Fibroblast of villous mesenchyme (primary cell): ENCODE data around the gene ATP9A. TPM values are rescaled to one million over a fixed set of nuclear protein-coding genes. Genes with fewer than 3 reads are reported as not detected.
"Not testable (repeated sequence)": the region's sequence is repeated elsewhere in the genome, so short reads cannot be mapped to it uniquely, and the experiment has no call there.

ENCODE experiments used
- DNase-seq: peaks from one replicate; pipeline ENCODE4 v3.0.0-alpha.2; 2010; ENCODE audit warnings: low read depth
- H3K4me3 ChIP-seq: 2 replicates; pipeline ENCODE4 v1.5.1; 2011; ENCODE audit warnings: low read depth, mild to moderate bottlenecking, low read length
- total RNA-seq: library from RNA; depleted of rRNA; stranded (reverse); fragments of >200 nt; gene quantifications from 2 replicates; pipeline ENCODE4 v1.2.3, GENCODE V29; 2012
- TF ChIP-seq, protein P1 (sequence below): IDR thresholded peaks from 2 replicates; pipeline ENCODE4 v1.5.1; 2012; ENCODE audit warnings: low read depth, mild to moderate bottlenecking, low read length; ENCODE audit not compliant: insufficient read depth

Gene ATP9A
- total RNA-seq, 1 donor, result 6.9 TPM

DNA sequence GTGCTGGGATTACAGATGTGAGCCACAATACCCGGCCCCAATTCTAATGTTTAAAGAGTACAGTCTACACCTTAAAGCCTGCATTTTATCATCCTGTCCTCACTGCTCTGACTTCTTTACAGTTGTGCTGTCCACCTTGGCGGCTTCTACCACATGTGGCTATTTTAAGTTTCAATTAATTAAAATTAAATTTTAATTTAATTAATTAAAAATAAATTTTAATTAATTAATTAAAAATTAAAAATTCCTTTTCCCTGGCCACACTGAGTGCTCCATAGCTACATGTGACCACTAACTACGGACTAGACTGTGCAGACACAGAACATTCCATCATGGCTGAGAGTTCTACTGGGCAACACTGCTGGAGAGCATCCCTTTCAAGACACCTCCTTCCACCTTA, 27.4 kb downstream of the ATP9A start:
- no peak for DNase-seq
- no peak overlapping the region for H3K4me3 ChIP-seq
- TF ChIP-seq, protein P1, sequence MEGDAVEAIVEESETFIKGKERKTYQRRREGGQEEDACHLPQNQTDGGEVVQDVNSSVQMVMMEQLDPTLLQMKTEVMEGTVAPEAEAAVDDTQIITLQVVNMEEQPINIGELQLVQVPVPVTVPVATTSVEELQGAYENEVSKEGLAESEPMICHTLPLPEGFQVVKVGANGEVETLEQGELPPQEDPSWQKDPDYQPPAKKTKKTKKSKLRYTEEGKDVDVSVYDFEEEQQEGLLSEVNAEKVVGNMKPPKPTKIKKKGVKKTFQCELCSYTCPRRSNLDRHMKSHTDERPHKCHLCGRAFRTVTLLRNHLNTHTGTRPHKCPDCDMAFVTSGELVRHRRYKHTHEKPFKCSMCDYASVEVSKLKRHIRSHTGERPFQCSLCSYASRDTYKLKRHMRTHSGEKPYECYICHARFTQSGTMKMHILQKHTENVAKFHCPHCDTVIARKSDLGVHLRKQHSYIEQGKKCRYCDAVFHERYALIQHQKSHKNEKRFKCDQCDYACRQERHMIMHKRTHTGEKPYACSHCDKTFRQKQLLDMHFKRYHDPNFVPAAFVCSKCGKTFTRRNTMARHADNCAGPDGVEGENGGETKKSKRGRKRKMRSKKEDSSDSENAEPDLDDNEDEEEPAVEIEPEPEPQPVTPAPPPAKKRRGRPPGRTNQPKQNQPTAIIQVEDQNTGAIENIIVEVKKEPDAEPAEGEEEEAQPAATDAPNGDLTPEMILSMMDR, result no peak

DNA sequence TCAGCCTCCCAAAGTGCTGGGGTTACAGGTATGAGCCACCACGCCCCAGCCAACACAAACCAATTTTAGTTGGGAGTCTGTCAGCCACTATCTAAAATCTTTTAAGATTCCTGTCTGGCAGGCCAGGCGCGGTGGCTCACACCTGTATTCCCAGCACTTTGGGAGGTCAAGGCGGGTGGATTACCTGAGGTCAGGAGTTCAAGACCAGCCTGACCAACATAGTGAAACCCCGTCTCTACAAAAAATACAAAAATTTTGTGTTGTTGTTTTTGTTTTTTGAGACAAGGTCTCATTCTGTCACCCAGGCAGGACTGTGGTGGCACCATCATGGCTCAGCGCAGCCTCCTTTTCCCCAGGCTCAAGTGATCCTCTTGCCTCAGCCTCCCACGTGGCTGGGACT, 27.9 kb downstream of the ATP9A start:
- H3K4me3 ChIP-seq, DNase-seq: not testable (repeated sequence)

DNA sequence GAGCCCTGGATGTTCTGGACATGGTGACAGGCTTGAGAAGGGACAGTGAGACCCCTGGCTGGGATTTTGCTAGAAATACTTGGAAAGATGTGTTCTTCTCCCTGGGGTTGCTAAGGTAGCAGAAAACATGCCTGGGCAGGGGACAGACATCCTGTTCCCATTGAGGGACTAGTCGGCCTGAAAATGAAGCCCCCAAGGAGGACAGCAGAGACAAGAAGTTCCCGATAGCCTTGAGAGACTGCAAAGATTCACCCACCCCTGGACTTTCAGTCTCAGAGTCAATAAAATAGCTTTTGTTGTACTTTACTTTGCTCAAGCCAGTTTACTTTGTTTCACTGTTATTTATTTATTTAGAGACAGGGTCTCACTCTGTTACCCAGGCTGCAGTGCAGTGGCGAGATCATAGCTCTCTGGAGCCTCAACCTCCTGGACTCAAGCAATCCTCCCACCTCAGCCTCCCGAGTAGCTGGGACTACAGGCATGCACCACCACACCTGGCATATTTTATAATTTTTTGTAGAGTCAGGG, 28.4 kb downstream of the ATP9A start:
- TF ChIP-seq, protein P1, result no peak
- no peak overlapping the region for H3K4me3 ChIP-seq
- DNase-seq, result no peak

DNA sequence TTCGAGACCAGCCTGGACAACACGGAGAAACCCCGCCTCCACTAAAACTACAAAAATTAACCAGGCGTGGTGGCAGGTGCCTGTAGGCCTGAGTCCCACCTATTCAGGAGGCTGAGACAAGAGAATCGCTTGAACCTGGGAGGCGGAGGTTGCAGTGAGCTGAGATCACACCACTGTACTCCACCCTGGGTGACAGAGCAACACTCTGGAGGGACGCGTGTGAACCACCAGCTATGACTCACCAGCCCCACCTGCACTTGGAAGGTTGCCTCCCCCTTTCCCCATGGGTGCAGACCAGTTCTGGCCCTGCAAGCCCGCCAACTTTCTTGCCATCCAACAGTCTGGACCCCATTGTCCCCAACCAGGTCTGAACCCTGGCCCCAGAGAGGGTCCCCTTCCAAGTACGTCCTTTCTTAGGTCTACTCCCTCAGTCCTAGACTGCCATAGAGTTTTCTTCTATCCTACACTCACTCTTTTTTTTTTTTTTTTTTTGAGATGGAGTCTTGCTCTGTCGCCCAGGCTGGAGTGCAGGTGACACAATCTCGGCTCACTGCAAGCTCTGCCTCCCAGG, 29.2 kb downstream of the ATP9A start:
- no peak for DNase-seq
- H3K4me3 ChIP-seq, result no peak overlapping the region
- TF ChIP-seq, protein P1, result no peak

DNA sequence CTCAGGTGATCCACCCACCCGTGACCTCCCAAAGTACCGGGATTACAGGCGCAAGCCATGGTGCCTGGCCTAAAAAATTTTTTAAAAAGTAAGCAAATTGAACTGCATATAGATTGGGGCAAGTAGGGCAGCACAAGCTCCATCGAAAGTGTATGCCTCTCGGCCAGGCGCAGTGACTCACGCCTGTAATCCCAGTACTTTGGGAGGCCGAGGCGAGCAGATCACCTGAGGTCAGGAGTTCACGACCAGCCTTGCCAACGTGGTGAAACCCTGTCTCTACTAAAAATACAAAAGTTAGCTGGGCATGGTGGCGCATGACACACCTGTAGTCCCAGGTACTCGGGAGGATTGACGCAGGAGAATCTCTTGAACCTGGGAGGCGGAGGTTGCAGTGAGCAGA, 29.9 kb downstream of the ATP9A start:
- not testable (repeated sequence) for DNase-seq, H3K4me3 ChIP-seq

DNA sequence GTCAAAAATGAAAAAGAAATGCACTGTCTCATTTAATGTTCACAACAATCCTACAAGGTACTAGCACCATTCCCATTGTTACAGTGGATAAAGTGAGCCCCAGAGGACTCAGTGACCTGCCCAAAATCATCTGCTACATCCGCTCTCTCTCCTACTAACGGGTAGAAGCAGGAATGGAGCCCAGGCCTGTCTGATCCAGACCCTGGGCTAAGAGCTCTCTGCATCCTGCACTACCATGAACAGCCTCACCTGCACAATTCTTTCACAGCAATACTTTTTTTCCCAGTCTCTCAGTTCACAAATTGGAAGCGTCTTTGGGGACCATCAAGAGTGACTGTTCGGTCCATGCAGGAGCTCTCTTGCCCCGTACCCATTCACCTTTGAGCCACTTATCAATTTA, 31.2 kb downstream of the ATP9A start:
- H3K4me3 ChIP-seq, result no peak overlapping the region
- TF ChIP-seq, protein P1, result no peak
- no peak for DNase-seq

DNA sequence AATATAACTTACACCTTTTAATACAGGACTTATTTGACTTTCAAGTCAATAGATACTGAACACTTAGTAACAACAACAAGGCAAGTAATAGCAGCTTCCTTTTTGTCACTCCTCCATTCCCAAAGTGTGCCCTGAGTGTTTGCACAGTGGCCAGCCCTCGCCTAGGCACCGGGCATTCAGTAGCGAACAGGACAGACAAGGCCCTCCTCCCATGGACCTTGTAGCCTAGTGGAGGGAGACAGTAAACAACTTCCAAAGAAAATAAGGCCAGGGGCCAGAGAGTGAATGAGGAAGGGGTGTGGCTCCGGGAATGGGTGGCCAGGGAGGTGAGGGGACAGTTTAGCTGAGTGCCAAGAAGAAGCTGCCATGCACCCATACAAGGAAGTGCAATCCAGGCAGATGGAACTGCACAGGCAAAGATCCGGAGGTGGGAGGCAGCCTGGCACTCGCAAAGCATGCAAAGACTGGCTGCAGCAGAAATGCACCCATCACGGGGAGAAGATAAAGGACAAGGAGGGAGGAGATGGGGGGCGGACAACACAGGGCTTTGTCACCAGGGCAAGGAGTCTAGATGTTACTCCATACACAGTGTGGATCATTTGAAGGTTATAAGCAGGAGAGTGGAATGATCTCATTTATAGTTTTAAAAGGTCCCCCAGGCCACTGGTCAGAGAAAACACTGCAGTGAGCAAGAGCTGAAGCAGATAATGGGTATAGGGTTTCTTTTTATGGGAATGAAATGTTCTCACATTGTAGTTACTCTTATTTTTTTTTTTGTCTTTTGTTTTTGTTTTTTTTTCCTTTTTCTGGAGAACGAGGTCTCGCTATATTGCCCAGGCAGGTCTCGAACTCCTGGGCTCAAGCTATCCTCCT, 32.2 kb downstream of the ATP9A start:
- TF ChIP-seq, protein P1, result no peak
- no peak for DNase-seq
- no peak overlapping the region for H3K4me3 ChIP-seq
